ENCODE results near the gene MYMX. TPM values are rescaled to one million over a fixed set of nuclear protein-coding genes. Genes with fewer than 3 reads are reported as not detected.

MYMX gene
- total RNA-seq: not detected

DNA sequence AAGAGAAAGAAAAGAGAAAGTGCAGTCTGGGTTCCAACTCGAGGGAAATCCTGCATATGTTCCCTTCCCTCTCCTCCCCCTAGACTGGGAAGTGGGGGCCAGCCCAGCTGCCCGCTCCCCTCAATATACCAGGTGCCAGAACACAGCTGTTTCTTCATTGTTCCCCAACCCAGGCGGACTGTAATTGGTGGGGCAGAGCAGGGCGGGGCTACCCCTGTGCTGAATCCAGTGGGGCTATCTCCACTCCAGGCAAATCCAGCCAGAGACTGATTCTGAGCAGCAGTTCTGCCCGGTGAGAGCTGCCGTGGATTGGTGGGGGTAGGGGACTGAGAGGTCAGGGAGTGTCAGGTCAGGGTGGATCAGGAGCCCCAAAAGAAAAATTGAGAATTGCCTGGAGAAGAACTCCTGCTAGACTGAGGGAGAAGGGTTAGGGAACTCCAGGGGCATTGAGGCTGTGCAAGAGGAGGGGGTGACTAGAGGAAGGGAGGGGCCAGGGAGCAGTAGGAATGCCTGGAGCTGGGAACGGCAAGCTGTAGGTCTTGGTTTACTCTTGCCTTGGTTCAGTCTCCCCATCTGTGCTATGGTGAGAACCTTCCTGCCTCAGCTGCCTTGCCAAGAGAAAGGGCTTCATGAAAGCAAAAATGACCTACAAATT lies at the start of gene MYMX:
MYMX (plus strand) TSS at position 250 of the 655 bp plus-strand sequence. CDS start 546 bp downstream, outside the sequence.
- Histone ChIP-seq H3K36me3 (no peaks in the 10 kb centered on the region), H3K27ac (peak within 1 kb of the TSS in 2 of 4 donors; percentile 88 to 90), H3K4me1 (peaks cover 0 to 49% (median 12%) of the 10 kb centered on the region in 4 donors), H3K27me3 (no peaks in the 10 kb centered on the region), H3K9me3 (no peaks in the 10 kb centered on the region), H3K4me3 (no peak within 1 kb of the TSS)
- DNase-seq (ENCODE audit: low spot score in 2 of 2): no peak
- TF ChIP-seq POLR2A (IDR thresholded peaks at IDR 0.05) (no peak), CTCF (IDR thresholded peaks at IDR 0.05) (no peak), EP300 (IDR thresholded peaks at IDR 0.05) (no peak)
- WGBS, 2 donors: 16 to 36% methylated on average over 7 of the region's 7 CpGs

GRCh38 chr6:44167567-44167966 lies 49.2 kb upstream of the MYMX start:
- Histone ChIP-seq H3K36me3 (no peaks in the 10 kb centered on the region), H3K27me3 (peaks cover 0 to 4% of the 10 kb centered on the region in 2 donors), H3K4me3 (no peak overlapping the region), H3K9me3 (no peaks in the 10 kb centered on the region), H3K4me1 (peaks cover 0 to 8% (median 0%) of the 10 kb centered on the region in 4 donors), H3K27ac (no peak overlapping the region)
- 100% methylated on average over 1 of the region's 1 CpG for WGBS, 2 donors
- no peak for TF ChIP-seq POLR2A (IDR thresholded peaks at IDR 0.05)
- no peak for TF ChIP-seq EP300 (IDR thresholded peaks at IDR 0.05)
- no peak for TF ChIP-seq CTCF (IDR thresholded peaks at IDR 0.05)
- DNase-seq (ENCODE audit: low spot score in 2 of 2): no peak

DNA sequence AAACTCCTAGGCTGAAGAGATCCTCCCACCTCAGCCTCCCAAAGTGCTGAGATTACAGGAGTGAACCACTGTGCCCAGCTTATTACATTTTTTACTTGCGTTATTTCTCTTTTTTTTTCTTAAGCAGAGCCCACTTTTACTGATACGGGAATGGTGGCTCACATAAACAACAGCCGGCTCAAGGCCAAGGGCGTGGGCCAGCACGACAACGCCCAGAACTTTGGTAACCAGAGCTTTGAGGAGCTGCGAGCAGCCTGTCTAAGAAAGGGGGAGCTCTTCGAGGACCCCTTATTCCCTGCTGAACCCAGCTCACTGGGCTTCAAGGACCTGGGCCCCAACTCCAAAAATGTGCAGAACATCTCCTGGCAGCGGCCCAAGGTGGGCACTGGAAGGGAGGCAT lies 47.6 kb upstream of the MYMX start:
- H3K4me1 ChIP-seq: peaks cover 0 to 13% (median 0%) of the 10 kb centered on the region in 4 donors
- WGBS, 2 donors: 56 to 76% methylated on average over 9 of the region's 9 CpGs
- DNase-seq (ENCODE audit: low spot score in 2 of 2): peak in 1 of 2 donors; percentile 14
- H3K36me3 ChIP-seq: no peaks in the 10 kb centered on the region
- H3K27ac ChIP-seq: peak overlapping the region in 1 of 4 donors; percentile 26
- TF ChIP-seq EP300 (IDR thresholded peaks at IDR 0.05): no peak
- TF ChIP-seq CTCF (IDR thresholded peaks at IDR 0.05): no peak
- no peak for TF ChIP-seq POLR2A (IDR thresholded peaks at IDR 0.05)
- no peaks in the 10 kb centered on the region for H3K27me3 ChIP-seq
- H3K4me3 ChIP-seq: no peak overlapping the region
- no peaks in the 10 kb centered on the region for H3K9me3 ChIP-seq

DNA sequence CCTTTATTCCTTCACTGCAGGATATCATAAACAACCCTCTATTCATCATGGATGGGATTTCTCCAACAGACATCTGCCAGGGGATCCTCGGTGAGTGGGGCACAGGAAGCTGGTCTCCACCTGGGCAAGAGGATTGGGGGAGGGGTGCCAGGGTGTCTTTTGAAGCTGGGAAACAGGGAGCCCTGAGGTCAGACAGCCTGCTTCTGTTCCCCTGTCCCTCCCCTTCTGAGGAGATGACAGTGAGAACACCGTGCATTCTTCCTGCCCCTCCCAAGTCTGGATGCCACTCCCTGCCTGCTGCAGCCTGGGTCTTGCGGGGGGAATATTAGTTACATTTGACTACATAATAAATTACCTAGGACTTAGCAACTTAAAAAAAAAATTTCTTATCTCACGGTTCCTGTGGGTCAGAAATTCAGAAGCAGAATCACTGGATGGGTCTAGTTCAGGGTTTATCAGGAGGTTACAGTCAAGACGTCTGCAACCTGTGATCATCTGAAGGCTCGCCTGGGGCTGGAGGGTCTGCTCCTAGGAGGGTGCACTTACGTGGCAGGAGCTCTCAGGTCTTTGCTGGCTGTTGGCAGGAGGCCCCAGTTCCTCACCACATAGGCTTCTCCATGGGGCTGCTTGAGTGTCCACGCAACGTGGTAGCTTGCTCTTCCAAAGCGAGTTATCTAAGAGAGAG lies 46.7 kb upstream of the MYMX start:
- H3K9me3 ChIP-seq: no peaks in the 10 kb centered on the region
- no peak overlapping the region for H3K27ac ChIP-seq
- WGBS, 2 donors: 76% methylated on average over 10 of the region's 10 CpGs
- H3K36me3 ChIP-seq: no peaks in the 10 kb centered on the region
- peaks cover 0 to 13% (median 0%) of the 10 kb centered on the region in 4 donors for H3K4me1 ChIP-seq
- no peak for DNase-seq (ENCODE audit: low spot score in 2 of 2)
- H3K27me3 ChIP-seq: no peaks in the 10 kb centered on the region
- no peak for TF ChIP-seq EP300 (IDR thresholded peaks at IDR 0.05)
- TF ChIP-seq POLR2A (IDR thresholded peaks at IDR 0.05): no peak
- TF ChIP-seq CTCF (IDR thresholded peaks at IDR 0.05): no peak
- no peak overlapping the region for H3K4me3 ChIP-seq

DNA sequence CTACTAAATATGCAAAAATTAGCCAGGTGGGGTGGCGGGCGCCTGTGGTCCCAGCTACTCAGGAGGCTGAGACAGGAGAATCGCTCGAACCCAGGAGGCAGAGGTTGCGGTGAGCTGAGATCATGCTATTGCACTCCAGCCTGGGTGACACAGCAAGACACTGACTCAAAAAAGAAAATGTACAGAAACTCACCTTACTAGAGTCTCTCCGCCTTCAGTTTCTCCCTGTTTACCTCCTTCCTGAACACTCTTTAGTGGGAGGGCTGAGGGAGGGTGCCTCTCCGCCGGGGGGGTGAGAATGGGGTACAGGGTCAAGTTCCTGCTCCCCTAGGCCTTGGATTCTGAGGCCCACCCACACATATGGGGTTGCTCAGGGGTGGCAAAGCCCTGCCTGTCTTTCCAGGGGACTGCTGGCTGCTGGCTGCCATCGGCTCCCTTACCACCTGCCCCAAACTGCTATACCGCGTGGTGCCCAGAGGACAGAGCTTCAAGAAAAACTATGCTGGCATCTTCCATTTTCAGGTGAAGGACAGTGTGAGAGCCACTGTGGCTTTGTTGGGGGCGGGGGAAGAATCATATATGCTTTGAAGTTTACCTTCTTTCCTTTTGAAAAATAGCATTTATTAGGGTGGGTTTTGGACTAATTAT lies 44.7 kb upstream of the MYMX start:
- no peak overlapping the region for H3K4me3 ChIP-seq
- H3K9me3 ChIP-seq: no peaks in the 10 kb centered on the region
- H3K36me3 ChIP-seq: no peaks in the 10 kb centered on the region
- H3K27ac ChIP-seq: no peak overlapping the region
- no peak for TF ChIP-seq CTCF (IDR thresholded peaks at IDR 0.05)
- no peak for TF ChIP-seq POLR2A (IDR thresholded peaks at IDR 0.05)
- TF ChIP-seq EP300 (IDR thresholded peaks at IDR 0.05): no peak
- peaks cover 0 to 17% (median 0%) of the 10 kb centered on the region in 4 donors for H3K4me1 ChIP-seq
- H3K27me3 ChIP-seq: no peaks in the 10 kb centered on the region
- WGBS, 2 donors: 78 to 81% methylated on average over 12 of the region's 12 CpGs
- no peak for DNase-seq (ENCODE audit: low spot score in 2 of 2)

Data from tibial nerve (tissue), 4 donors.